PFSK-1 (cell line): Measurements from ENCODE around the gene LAMB3.

ENCODE experiments used
- FOXP2 ChIP-seq: optimal IDR thresholded peaks from 2 replicates; pipeline ENCODE3; 2011; ENCODE audit warnings: borderline replicate concordance, control low read depth, inconsistent platforms; ENCODE audit not compliant: insufficient read depth; ENCODE audit errors: extremely low read length, extremely low read depth
- POLR2AphosphoS5 ChIP-seq: IDR thresholded peaks from 2 replicates; pipeline ENCODE4 v1.6.1; 2012; ENCODE audit warnings: low read depth, mild to moderate bottlenecking, control low read depth, low read length, moderate library complexity
- REST ChIP-seq, 2 experiments: IDR thresholded peaks; 2 replicates each; pipeline versions ENCODE4 v1.6.1 to v1.8.0; 2011 to 2012; ENCODE audit warnings: low read depth in 2 of 2, low read length in 2 of 2, control low read depth in 1 of 2, inconsistent platforms in 1 of 2, mild to moderate bottlenecking in 1 of 2, moderate library complexity in 1 of 2; ENCODE audit not compliant: insufficient read depth in 1 of 2
- SIN3A ChIP-seq: IDR thresholded peaks from 2 replicates; pipeline ENCODE4 v1.6.1; 2012; ENCODE audit warnings: mild to moderate bottlenecking, low read length, moderate library complexity, borderline replicate concordance; ENCODE audit not compliant: insufficient read depth
- TAF1 ChIP-seq: IDR thresholded peaks from 2 replicates; pipeline ENCODE4 v1.6.1; 2012; ENCODE audit warnings: low read length, control low read depth, borderline replicate concordance; ENCODE audit not compliant: insufficient read depth

Gene LAMB3

GRCh38 chr1:209618756-209619420 is 33.3 kb downstream of the LAMB3 start:
- TF ChIP-seq FOXP2 (no peak), TAF1 (no peak), SIN3A (no peak)

GRCh38 chr1:209618291-209618690 is 33.9 kb downstream of the LAMB3 start:
- TF ChIP-seq SIN3A (no peak), FOXP2 (no peak), POLR2AphosphoS5 (no peak), REST (IDR thresholded peaks at IDR 0.05; ENCODE audit: insufficient read depth in 1 of 2, low read depth in 2 of 2, low read length in 2 of 2) (no peak), TAF1 (no peak)

DNA sequence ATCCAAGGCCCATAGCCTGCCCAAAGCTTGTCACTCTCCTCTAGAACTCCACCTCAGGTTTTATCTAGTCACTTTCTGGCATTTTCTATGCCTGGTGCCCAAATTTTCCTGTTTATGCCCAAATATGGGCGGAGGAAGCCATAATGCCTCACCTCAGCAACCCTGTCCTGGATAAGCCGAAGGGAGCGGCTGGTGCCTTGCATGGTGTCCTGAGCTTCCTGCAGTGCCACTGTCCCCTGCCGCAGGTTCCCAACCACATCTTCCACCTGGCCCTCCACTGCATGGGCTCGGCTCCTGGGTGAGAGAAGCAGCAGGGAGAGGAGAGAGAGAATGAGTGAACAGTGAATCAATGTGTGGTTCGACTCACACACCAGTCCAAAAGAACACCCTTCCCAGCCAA is 34.5 kb downstream of the LAMB3 start:
- TF ChIP-seq TAF1 (no peak), REST (IDR thresholded peaks at IDR 0.05; ENCODE audit: insufficient read depth in 1 of 2, low read depth in 2 of 2, low read length in 2 of 2) (no peak), POLR2AphosphoS5 (no peak), FOXP2 (no peak), SIN3A (no peak)

DNA sequence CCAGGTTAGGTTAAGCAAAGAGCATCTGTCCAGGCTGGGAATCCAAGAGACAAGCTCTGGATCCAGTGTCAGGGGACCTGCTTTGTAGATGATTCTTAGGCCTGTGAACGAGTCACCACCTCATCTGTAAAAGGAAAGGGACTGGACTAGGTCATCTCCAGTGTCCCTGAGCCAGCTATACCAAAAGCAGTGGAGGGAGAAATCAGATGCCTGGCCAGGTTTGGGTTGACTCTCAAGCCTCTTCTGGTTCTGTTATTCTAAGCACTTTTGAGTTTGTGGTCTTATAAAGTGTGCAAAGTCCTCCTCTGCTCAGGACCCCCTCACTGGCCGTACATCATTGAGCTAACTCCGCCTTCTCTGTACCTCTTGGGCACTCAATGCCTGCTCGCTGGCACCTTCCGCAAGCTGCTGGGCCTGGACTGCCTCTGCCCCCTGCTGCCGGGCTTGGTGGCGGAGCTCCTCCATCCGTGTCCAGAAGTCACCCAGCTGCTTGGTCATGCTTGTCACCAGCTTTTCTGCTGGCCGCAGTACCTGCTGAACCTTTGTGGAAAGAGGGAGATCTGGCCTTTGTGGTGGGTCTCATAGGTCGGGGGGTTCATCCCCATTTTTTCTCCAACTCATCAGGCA is 35.1 kb downstream of the LAMB3 start:
- no peak for TF ChIP-seq TAF1

DNA sequence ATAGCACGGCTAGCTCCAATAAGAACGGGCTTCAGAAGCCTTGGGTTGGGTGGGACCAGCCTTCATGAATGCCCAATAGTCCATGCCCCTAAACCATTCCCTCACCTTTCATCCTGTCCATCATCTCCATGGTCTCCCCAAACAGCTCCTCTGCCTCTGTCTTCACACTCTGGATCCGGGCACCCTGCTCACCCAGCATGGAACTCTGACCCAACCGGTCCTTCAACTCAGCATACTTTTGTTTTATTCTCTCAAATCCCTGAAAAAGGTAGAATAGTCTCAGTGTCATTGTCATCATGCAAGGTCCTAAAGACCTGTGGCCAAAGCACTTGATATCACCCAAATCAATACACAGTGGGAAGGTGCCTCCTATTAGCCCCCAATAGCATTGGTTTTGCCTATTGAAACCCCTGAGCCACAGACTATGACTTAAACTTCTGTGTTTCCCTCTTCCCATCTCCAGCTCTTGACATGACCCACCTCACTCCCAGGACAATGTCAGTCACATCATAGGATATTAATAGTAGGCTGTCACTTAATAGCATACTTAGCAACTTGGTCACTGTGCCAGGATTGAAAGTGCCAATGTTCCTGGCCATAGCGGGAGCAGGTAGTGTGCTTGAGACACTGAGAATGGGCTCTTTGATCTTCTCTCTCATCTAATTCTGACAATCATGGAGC is 35.7 kb downstream of the LAMB3 start:
- TF ChIP-seq FOXP2 (no peak), TAF1 (no peak), REST (IDR thresholded peaks at IDR 0.05; ENCODE audit: insufficient read depth in 1 of 2, low read depth in 2 of 2, low read length in 2 of 2) (no peak), POLR2AphosphoS5 (no peak), SIN3A (no peak)

DNA sequence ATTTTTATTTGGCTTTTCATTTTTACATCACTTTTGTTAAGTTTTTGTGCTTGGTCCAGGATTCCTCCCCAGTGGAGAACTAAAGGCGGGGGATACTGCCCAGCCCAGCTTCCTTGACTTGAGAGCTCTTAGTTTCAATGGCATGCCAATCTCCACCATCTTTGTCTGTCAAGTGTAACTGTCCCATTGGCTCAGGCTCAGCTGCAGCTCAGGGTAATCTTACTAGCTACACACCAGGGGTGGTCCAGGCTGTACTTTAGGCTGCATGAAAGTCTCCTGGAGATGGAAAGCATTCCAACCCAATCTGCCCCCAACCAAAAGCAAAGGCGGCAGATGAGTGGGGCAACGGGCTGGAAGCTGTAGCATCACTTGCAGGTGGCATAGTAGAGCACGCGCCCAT is 37.3 kb downstream of the LAMB3 start:
- TF ChIP-seq SIN3A (no peak), FOXP2 (no peak), TAF1 (no peak), POLR2AphosphoS5 (no peak), REST (IDR thresholded peaks at IDR 0.05; ENCODE audit: insufficient read depth in 1 of 2, low read depth in 2 of 2, low read length in 2 of 2) (no peak)
